HFFc6 (cell line): ENCODE results near the gene SLAMF6. TPM values are rescaled to one million over a fixed set of nuclear protein-coding genes. Genes with fewer than 3 reads are reported as not detected.

Source experiments
- DNase-seq: peaks from one replicate; pipeline ENCODE4 v3.0.0-alpha.2; 2018
- H3K27ac Mint-ChIP-seq: 2 replicates; pipeline ENCODE4 v1.8.0; 2020; ENCODE audit warnings: mild to moderate bottlenecking, mixed read lengths
- H3K27me3 Mint-ChIP-seq: 2 replicates; pipeline ENCODE4 v1.8.0; 2021; ENCODE audit warnings: mild to moderate bottlenecking, moderate library complexity, mixed read lengths; ENCODE audit not compliant: insufficient read depth
- H3K36me3 Mint-ChIP-seq: 2 replicates; pipeline ENCODE4 v1.8.0; 2021; ENCODE audit warnings: low read depth, mixed read lengths
- H3K4me1 Mint-ChIP-seq: 2 replicates; pipeline ENCODE4 v1.8.0; 2020; ENCODE audit warnings: low read depth, mixed read lengths
- H3K4me3 Mint-ChIP-seq: 2 replicates; pipeline ENCODE4 v1.8.0; 2020; ENCODE audit warnings: mild to moderate bottlenecking, moderate library complexity, mixed read lengths
- H3K9me3 Mint-ChIP-seq: 2 replicates; pipeline ENCODE4 v1.8.0; 2020; ENCODE audit warnings: mild to moderate bottlenecking, mixed read lengths
- CTCF ChIP-seq: fragments of 200-600 bp; sonication (generic); IDR thresholded peaks from 2 replicates; pipeline ENCODE4 v1.5.0; 2021; ENCODE audit warnings: antibody characterized with exemption, mild to moderate bottlenecking
- total RNA-seq, 6 experiments: library from RNA; stranded (reverse); fragmentation: NEBNext Ultra II Directional; extraction: Animal tissue kit (Norgen Biotek cat#: 25700); gene quantifications; 2 replicates in 1 of 6; 3 replicates in 5 of 6; pipeline ENCODE4 v1.2.3, GENCODE V29; 2021

The SLAMF6 gene
- total RNA-seq, 6 experiments from 2014 or later, result not detected

- Mint-ChIP-seq H3K4me3 (no peak overlapping the region), H3K36me3 (no peaks in the 10 kb centered on the region), H3K27me3 (peaks cover 11% of the 10 kb centered on the region), H3K27ac (no peak overlapping the region), H3K4me1 (peaks cover 8% of the 10 kb centered on the region; the same call in 1 of the 2 replicates), H3K9me3 (no peaks in the 10 kb centered on the region)
- DNase-seq, result no peak
- no peak for TF ChIP-seq CTCF
These were observed 57.9 kb downstream of the SLAMF6 start for GRCh38 chr1:160465123-160465522.

GRCh38 chr1:160460683-160461287, 62.3 kb downstream of the SLAMF6 start:
- Mint-ChIP-seq H3K4me1 (peaks cover 8% of the 10 kb centered on the region; the same call in 1 of the 2 replicates), H3K4me3 (no peak overlapping the region), H3K27ac (no peak overlapping the region), H3K27me3 (peaks cover 15% of the 10 kb centered on the region), H3K9me3 (no peaks in the 10 kb centered on the region), H3K36me3 (no peaks in the 10 kb centered on the region)
- DNase-seq, result no peak
- no peak for TF ChIP-seq CTCF

- peaks cover 15% of the 10 kb centered on the region for H3K27me3 Mint-ChIP-seq
- TF ChIP-seq CTCF, result no peak
- DNase-seq, result no peak
- H3K36me3 Mint-ChIP-seq, result no peaks in the 10 kb centered on the region
- no peak overlapping the region for H3K4me3 Mint-ChIP-seq
- H3K9me3 Mint-ChIP-seq, result no peaks in the 10 kb centered on the region
- no peak overlapping the region for H3K27ac Mint-ChIP-seq
- H3K4me1 Mint-ChIP-seq, result peaks cover 8% of the 10 kb centered on the region; the same call in 1 of the 2 replicates
These were observed 62.8 kb downstream of the SLAMF6 start for GRCh38 chr1:160460214-160460642.

- Mint-ChIP-seq H3K4me1 (peaks cover 8% of the 10 kb centered on the region; the same call in 1 of the 2 replicates), H3K27ac (no peak overlapping the region), H3K27me3 (peaks cover 15% of the 10 kb centered on the region), H3K4me3 (no peak overlapping the region), H3K36me3 (no peaks in the 10 kb centered on the region), H3K9me3 (no peaks in the 10 kb centered on the region)
- no peak for TF ChIP-seq CTCF
- no peak for DNase-seq
These were observed 63.4 kb downstream of the SLAMF6 start for GRCh38 chr1:160459687-160460086.

- Mint-ChIP-seq H3K27me3 (peaks cover 13% of the 10 kb centered on the region), H3K36me3 (no peaks in the 10 kb centered on the region)
These were observed 64.0 kb downstream of the SLAMF6 start for GRCh38 chr1:160459056-160459455.

More at GRCh38 chr1:160459056-160459455, 64.0 kb downstream of the SLAMF6 start:
- peaks cover 8% of the 10 kb centered on the region; the same call in 1 of the 2 replicates for H3K4me1 Mint-ChIP-seq
- H3K27ac Mint-ChIP-seq, result no peak overlapping the region
- DNase-seq, result no peak
- TF ChIP-seq CTCF, result no peak
- H3K9me3 Mint-ChIP-seq, result no peaks in the 10 kb centered on the region
- H3K4me3 Mint-ChIP-seq, result no peak overlapping the region
